AG10803 (cell line): ENCODE data around the gene TARP.
"Not testable (repeated sequence)": the region's sequence is repeated elsewhere in the genome, so short reads cannot be mapped to it uniquely, and the experiment has no call there.

Experiments
- DNase-seq: peaks from one replicate; pipeline ENCODE4 v3.0.0; 2010; ENCODE audit warnings: low read depth
- H3K4me3 ChIP-seq: 2 replicates; pipeline ENCODE4 v1.5.1; 2011; ENCODE audit warnings: mild to moderate bottlenecking, low read length, control low read depth
- TF ChIP-seq, protein P1 (sequence below): conservative IDR thresholded peaks from 2 replicates; pipeline ENCODE4 v1.5.1; 2011; ENCODE audit warnings: mild to moderate bottlenecking, low read length, control low read depth, inconsistent platforms

The TARP gene

DNA sequence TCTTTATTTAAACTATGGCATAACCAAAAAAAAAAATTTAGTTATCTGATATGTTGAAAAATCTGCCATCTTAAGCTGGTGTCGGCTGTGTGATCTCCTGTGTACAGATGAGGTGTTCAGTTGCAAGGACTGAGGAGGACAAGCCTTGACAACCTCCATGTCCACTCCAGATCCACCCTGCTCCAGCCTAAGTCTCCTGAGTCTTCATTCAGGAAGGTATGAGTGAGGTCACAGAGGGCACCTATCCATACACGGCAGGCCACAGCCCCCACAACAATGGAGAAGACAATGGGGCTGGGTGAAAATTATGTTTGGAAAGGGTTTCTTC is 16.1 kb downstream of the TARP start:
- H3K4me3 ChIP-seq = no peak overlapping the region
- TF ChIP-seq, protein P1, sequence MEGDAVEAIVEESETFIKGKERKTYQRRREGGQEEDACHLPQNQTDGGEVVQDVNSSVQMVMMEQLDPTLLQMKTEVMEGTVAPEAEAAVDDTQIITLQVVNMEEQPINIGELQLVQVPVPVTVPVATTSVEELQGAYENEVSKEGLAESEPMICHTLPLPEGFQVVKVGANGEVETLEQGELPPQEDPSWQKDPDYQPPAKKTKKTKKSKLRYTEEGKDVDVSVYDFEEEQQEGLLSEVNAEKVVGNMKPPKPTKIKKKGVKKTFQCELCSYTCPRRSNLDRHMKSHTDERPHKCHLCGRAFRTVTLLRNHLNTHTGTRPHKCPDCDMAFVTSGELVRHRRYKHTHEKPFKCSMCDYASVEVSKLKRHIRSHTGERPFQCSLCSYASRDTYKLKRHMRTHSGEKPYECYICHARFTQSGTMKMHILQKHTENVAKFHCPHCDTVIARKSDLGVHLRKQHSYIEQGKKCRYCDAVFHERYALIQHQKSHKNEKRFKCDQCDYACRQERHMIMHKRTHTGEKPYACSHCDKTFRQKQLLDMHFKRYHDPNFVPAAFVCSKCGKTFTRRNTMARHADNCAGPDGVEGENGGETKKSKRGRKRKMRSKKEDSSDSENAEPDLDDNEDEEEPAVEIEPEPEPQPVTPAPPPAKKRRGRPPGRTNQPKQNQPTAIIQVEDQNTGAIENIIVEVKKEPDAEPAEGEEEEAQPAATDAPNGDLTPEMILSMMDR = no peak
- DNase-seq = no peak

DNA sequence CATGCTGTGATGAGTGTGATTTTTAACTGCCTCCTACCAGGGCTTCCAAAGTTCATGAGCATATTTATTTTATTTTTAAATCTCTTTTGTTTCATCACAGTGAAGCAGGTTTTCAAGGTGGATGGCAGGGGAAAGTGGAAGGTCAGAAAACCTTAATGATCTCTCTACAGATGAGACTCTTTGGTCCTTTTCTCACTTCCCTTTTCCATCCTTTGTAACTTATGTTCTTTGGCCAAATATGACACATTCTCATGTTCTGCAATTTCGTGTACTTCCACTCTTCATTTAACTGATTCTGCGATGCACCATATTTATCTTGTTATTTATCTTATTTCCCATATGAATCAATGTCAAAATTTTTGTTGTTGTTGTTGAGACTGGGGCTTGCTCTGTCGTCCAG is 23.6 kb downstream of the TARP start:
- DNase-seq, H3K4me3 ChIP-seq: not testable (repeated sequence)

DNA sequence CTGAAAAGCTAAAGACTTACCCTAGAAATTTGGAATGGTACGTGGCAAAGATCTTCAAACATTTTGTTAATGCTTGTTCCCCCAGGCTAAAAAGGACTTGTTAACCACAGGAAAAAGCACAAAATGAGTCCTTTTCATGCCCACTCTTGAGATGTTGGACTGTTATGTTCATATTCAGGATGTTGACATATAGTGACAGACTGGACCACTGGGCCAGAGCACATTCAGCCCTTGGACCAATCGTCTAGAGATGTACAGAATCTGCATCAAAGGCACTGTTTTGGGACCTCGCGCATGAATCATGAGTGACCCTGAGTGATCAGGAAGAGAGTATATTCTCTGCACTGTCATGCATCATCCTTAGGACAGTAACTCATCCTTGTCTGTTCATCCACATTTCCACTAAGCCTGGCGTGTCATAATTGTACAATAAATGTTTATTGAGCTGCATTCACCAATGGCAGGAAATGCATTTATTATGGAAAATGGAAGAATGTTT is 25.3 kb downstream of the TARP start:
- TF ChIP-seq, protein P1 = no peak
- DNase-seq = no peak
- H3K4me3 ChIP-seq = no peak overlapping the region

DNA sequence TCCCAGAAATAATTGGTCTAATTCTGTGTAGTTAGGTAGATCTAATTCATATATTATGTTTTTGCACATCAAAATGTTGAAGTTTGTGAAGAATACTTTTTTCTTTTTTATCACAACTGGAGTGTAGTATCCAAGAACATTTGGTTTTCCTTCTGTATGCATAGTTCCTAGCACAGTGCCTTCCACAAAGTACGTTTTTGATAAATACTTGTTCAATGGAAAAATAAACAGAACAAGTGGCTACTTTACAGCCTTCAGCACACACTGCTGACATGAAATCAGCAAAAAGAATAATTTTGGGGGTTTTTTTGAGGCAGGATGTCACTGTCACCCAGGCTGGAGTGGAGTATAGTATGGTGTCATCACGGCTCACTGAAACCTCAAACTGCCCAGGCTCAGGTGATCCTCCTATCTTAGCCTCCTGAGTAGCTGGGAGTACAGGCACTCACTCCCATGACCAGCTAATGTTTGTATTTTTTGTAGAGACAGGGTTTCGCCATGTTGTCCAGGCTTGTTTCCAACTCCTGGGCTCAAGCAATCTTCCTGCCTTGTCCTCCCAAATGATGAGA is 27.9 kb downstream of the TARP start:
- H3K4me3 ChIP-seq = no peak overlapping the region

DNA sequence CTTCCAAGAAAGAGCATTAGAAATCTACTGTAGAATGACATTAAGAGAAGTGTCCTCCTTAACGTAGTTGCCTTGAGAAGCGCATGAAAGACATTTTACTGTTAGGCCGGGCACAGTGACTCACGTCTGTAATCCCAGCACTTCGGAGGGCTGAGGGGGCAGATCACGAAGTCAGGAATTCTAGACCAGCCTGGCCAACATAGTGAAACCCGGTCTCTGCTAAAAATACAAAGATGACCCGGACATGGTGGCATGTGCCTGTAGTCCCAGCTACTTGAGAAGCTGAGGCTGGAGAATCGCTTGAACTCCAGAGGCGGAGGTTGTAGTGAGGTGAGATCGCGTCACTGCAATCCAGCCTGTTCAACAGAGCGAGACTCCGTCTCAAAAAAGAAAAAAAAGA is 28.9 kb downstream of the TARP start:
- DNase-seq = no peak
- no peak overlapping the region for H3K4me3 ChIP-seq
- TF ChIP-seq, protein P1 = no peak

More for the DNA sequence above, 27.9 kb downstream of the TARP start:
- no peak for DNase-seq
- TF ChIP-seq, protein P1 = no peak

DNA sequence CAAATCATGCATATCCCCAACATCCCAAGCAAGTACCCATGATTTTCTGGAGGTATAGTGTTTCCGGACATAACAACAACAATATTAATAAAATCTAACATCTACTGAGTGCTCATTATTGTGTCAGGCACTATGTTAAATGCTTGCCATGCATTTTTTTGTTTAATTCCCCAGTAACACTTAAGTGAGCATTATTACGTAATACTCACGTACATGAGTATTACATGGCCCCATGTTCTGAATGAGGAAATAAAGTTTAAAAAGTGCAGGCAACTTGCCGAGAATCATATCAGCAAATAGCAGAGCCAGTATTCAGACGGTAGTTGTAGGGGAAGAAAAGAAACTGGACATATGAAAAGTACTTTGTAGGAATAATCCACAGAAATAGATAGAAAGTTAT is 30.1 kb downstream of the TARP start:
- DNase-seq, H3K4me3 ChIP-seq: not testable (repeated sequence)

DNA sequence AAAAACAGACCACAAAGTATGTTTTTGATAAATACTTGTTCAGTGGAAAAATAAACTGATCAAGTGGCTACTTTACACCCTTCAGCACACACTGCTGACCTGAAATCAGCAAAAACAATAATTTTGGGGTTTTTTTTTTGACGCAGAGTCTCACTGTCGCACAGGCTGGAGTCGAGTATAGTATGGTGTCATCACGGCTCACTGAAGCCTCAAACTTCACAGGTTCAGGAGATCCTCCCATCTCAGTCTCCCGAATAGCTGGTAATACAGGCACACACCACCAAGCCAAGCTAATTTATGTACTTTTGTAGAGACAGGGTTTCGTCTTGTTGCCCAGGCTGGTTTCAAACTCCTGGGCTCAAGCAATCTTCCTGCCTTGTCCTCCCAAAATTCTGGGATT is 30.6 kb downstream of the TARP start:
- TF ChIP-seq, protein P1 = no peak
- DNase-seq = no peak
- no peak overlapping the region for H3K4me3 ChIP-seq

DNA sequence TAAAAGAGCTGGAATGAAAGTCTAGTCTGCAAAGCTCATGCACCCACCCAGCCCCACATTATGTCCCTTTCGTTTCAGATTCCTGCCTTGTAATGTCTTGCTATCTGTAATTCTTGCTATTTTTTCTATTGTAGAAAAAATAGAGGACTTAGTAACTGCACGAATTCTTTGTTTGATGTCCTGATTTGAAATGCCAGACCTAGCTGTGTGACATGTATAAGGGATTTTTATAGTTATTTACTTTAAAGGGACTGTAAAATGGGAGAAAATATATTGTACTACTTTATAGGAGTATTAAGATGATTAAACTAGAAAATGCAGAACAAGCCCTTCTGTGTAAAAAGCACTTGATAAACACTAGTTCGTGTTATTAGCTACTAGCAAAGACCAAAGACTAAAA is 32.4 kb downstream of the TARP start:
- TF ChIP-seq, protein P1 = no peak
- H3K4me3 ChIP-seq = no peak overlapping the region
- DNase-seq = no peak

DNA sequence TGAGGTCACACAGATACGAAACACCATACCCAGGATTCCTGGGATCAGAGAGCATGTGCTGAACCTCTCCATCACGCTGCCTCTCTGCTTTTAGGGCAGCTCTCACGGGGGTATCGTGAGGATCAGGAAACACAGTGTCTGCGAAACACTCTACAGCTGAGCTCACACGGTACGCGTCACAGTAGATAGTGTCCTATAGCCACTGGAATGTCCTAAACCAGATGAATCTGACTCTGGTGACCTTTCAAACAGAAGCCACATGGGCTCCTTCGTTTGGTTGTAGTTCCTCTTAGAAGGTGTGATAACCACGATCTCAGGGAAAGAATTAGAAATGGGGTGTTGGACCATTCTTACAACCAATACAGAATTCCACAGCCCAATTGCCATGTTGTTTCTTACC is 34.3 kb downstream of the TARP start:
- not testable (repeated sequence) for DNase-seq, H3K4me3 ChIP-seq
